Kidney glomerular epithelial cell (primary cell): ENCODE measurements around the gene FGD2.
"Not testable (repeated sequence)": the region's sequence is repeated elsewhere in the genome, so short reads cannot be mapped to it uniquely, and the experiment has no call there.

ENCODE experiments used
- DNase-seq: peaks from one replicate; lab custom pipeline; 2025; lab: John Stamatoyannopoulos, UW

FGD2 gene

GRCh38 chr6:37058984-37059343 lies 53.5 kb downstream of the FGD2 start:
- DNase-seq, result not testable (repeated sequence)

- DNase-seq, result peak; percentile 97
Measured at GRCh38 chr6:37059344-37060194, 54.1 kb downstream of the FGD2 start.

GRCh38 chr6:37060195-37060559 lies 54.7 kb downstream of the FGD2 start:
- DNase-seq, result no peak

- DNase-seq, result no peak
Measured at GRCh38 chr6:37061157-37061804, 55.8 kb downstream of the FGD2 start.

- DNase-seq, result no peak
Measured at GRCh38 chr6:37062424-37062823, 57.0 kb downstream of the FGD2 start.

DNA sequence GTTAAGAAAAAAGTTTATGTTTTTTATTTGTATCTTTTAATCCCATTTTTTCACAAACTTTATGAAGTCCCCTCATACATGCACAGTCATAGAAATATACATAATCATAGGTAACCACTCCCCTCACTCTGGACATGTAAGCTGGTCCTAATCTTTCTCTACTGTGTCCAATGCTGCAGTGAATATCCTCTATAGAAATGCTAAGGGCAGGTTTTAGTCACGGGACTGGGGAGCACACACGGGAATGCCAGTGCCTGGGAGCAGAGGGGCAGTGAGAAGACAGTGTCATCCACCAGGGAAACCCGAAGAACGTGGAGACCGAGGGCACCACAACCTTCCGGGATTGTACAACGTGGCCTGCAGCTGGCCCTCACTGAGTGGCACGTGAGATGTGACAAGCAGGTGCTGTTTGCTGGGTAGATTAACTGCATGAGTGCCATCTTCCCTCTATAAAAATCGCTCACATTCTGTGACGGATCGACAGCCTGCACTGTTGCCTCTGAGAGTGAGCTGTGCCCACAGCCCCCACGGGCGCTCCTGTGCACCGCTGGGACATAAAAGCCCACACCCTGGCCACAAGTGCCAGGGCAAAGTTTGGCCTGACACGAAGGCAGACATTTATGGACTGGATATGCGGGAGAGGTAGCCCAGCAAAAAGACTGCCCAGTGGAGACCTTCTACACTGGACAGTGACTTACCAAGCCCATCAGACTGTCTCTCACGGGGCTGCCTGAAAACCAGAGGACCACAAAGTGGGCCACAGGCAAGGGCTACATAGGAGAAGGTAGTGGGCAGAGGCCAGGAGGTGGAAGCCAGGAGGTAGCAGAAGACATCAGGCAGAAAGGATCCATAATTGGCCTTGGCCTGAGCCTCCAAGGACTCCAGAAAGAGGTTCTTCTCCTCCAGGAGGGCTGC lies 63.2 kb downstream of the FGD2 start:
- no peak for DNase-seq

DNA sequence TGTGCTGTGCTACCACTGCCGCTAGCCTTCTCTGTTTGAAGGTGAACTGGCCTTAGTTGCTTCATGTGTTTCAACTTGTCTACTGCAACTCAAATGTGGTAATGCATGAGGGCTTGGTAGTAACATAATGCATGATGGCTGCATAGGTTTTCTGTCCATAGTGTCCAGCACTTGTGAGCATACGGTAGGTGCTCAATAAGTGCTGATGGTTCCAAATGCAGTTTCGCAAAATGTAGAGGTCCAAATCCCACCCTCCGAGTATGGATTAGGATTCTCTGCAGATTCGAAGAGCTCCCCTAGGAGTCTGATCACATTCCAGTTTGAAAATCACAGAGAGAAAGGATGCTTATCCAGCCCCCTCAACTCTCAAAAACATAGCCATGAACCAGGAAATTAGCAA lies 64.2 kb downstream of the FGD2 start:
- no peak for DNase-seq

- DNase-seq, result no peak
Measured at GRCh38 chr6:37072526-37072925, 67.1 kb downstream of the FGD2 start.

GRCh38 chr6:37074053-37074827 lies 68.8 kb downstream of the FGD2 start:
- DNase-seq, result no peak

GRCh38 chr6:37077191-37077904 lies 71.9 kb downstream of the FGD2 start:
- no peak for DNase-seq

- no peak for DNase-seq
Measured at GRCh38 chr6:37077905-37078296, 72.4 kb downstream of the FGD2 start.
